PFSK-1 (cell line): ENCODE measurements around the gene APOL6.

Experiments
- FOXP2 ChIP-seq: optimal IDR thresholded peaks from 2 replicates; pipeline ENCODE3; 2011; ENCODE audit warnings: borderline replicate concordance, control low read depth, inconsistent platforms; ENCODE audit not compliant: insufficient read depth; ENCODE audit errors: extremely low read length, extremely low read depth
- POLR2AphosphoS5 ChIP-seq: IDR thresholded peaks from 2 replicates; pipeline ENCODE4 v1.6.1; 2012; ENCODE audit warnings: low read depth, mild to moderate bottlenecking, control low read depth, low read length, moderate library complexity
- REST ChIP-seq, 2 experiments: IDR thresholded peaks; 2 replicates each; pipeline versions ENCODE4 v1.6.1 to v1.8.0; 2011 to 2012; ENCODE audit warnings: low read depth in 2 of 2, low read length in 2 of 2, control low read depth in 1 of 2, inconsistent platforms in 1 of 2, mild to moderate bottlenecking in 1 of 2, moderate library complexity in 1 of 2; ENCODE audit not compliant: insufficient read depth in 1 of 2
- SIN3A ChIP-seq: IDR thresholded peaks from 2 replicates; pipeline ENCODE4 v1.6.1; 2012; ENCODE audit warnings: mild to moderate bottlenecking, low read length, moderate library complexity, borderline replicate concordance; ENCODE audit not compliant: insufficient read depth
- TAF1 ChIP-seq: IDR thresholded peaks from 2 replicates; pipeline ENCODE4 v1.6.1; 2012; ENCODE audit warnings: low read length, control low read depth, borderline replicate concordance; ENCODE audit not compliant: insufficient read depth

- TF ChIP-seq POLR2AphosphoS5 (no peak), TAF1 (no peak), REST (IDR thresholded peaks at IDR 0.05; ENCODE audit: insufficient read depth in 1 of 2, low read depth in 2 of 2, low read length in 2 of 2) (no peak), FOXP2 (no peak), SIN3A (no peak)
These were observed at the start of gene APOL6 for GRCh38 chr22:35648066-35649025.
